NCI-H446 treated with DMSO at 0.1 percent for 48 hours (cell line): ENCODE data around the gene FBXO4.
"Not testable (repeated sequence)": the region's sequence is repeated elsewhere in the genome, so short reads cannot be mapped to it uniquely, and the experiment has no call there.

Experiments used
- DNase-seq: peaks from one replicate; lab custom pipeline; 2025; lab: John Stamatoyannopoulos, UW

FBXO4 gene

GRCh38 chr5:41921874-41922273, 3.2 kb upstream of the FBXO4 start:
- no peak for DNase-seq

DNA sequence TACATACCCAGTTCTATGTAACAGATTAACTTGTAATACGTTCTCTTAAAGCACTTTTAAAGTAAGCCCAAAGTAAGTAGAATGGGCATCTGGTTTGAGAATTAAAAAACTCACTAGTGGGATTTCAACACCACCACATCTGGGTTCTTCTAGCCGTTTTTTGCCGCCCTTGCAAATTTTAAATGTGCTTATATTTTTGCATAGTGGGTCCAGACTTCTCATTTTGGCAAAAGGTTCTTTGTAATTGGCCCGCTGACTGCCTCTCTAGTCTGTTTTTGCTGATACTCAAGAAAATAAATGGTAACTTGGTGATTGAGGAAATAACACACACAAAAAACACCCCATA, 582 bp upstream of the FBXO4 start:
- DNase-seq, result no peak

GRCh38 chr5:41925555-41925951, 472 bp downstream of the FBXO4 start:
- DNase-seq, result peak; percentile 23

DNA sequence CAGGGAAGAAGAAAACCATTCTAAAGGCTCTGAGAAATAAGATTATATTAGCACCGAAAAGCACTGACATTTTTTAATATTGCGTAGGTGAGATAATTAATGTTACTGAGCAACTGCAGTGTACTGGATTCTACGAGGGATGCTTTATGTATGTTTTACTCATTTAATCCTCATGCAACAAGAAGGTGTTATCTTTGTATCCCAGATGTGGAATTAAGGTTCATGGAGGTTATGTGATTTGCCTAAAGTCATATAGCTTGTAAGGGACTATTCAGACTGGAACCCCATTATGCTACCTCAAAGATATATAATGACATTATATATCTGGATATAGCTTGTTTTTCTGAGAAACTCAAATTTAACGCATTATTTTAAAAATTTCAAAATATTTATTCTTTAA, 2.5 kb downstream of the FBXO4 start:
- no peak for DNase-seq

DNA sequence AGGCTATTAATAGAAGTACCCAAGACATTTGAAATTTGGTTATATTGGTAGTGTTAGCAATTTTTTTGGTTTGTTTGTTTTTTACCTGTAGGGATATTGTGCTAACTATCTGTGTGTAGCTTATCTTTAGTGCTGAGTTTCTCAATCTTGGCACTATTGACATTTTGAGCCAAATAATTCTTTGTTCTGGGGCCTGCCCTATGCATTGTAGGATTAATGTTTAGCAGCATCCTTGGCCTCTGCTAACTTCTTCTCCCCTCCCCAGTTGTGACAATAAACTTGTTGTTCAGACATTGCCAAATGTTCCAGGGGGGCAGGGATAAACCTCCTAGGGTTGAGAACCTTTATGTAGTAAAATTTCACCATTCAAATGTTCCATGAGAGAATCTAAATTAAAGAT, 4.0 kb downstream of the FBXO4 start:
- DNase-seq, result no peak

DNA sequence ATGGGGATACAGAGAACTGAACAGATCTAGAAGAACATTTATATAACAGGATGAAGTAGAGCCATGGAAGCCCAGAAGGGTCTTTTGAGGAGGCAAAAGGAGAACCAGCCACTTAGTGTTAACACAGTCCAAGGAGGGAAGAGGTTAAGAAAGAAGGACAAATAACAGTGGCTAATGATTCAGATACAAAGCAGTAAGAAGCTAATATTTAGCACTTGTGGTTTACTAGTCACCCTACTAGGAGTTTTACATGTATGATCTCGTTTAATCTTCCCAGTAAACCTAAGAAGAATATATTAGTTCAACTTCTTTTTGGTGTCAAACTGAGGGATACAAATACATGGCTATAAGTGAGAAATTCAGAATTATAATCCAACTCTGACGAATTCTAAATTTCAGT, 7.7 kb downstream of the FBXO4 start:
- DNase-seq, result no peak

GRCh38 chr5:41935544-41935943, 10.5 kb downstream of the FBXO4 start:
- no peak for DNase-seq

GRCh38 chr5:41940641-41941040, 15.6 kb downstream of the FBXO4 start:
- DNase-seq, result no peak

DNA sequence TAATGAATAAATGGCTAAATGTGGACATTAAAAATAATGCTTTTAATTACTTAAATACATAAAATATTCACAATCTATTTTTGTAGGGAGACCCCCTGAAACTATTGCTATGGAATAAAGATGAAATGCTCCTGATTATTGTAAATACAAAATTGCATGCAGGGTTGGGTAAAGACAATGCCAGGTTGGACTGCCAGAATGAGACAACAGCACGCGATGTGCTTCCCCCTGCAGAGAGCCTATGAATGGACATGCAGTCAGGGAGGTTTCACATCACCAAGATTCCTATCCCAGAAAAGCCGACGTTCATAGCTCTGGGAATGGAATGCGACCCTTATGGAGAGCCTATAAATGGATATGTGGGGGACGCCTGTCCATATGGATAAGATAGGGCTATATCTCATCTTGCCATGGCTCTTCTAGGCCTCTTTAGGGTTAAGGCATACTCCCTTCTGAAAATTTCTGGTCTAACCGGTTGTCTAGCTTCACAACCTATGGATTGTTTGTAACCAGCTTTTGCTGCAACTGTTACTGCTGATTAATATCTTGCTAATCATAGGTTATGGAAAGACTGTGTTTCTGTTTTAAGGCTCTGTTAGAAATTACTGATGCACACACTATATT, 20.4 kb downstream of the FBXO4 start:
- DNase-seq, result not testable (repeated sequence)

DNA sequence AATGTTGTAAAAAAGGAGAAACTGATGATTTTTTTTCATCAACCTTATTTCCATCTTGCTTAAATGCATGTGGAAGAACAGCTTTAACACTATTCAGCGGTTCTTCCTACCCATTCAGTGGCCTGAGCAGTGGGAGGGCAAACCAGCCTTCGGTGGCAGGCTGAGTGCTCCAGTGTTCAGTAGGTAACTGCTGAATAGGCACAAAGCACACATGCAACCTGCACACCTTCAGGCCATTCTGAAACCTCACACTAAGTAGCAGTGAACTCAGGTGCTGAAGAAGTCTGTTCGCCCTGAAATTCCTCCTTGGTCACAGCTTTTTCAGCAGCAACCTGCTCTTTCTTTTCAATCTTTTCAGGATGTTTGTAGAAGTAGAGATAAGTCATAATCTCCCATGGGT, 26.1 kb downstream of the FBXO4 start:
- DNase-seq, result no peak

- no peak for DNase-seq
These were observed 29.2 kb downstream of the FBXO4 start for GRCh38 chr5:41954286-41954685.

- DNase-seq, result no peak
These were observed 30.4 kb downstream of the FBXO4 start for GRCh38 chr5:41955432-41956024.

- DNase-seq, result no peak
These were observed 31.9 kb downstream of the FBXO4 start for GRCh38 chr5:41956943-41957342.

- DNase-seq, result no peak
These were observed 35.4 kb downstream of the FBXO4 start for GRCh38 chr5:41960481-41960880.

DNA sequence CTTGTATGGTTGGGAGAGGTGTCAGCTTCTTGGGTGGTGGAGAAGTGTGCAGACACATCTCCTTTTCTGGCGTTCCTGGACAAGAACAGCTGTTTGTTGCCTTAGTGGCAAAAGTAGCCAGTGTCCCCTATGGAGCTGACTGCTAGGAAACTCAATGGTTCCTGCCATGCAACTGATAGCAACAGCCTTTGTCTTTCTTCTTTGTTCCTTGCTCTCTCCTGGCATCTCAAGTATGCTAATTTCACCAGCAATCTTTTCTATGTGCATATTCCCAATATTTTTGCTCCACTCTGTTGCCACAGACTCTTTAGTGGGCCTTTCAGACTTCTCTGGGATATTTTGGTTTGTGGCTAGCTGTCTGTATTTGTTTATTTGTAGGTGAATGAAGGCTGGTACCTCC, 36.7 kb downstream of the FBXO4 start:
- DNase-seq, result no peak

DNA sequence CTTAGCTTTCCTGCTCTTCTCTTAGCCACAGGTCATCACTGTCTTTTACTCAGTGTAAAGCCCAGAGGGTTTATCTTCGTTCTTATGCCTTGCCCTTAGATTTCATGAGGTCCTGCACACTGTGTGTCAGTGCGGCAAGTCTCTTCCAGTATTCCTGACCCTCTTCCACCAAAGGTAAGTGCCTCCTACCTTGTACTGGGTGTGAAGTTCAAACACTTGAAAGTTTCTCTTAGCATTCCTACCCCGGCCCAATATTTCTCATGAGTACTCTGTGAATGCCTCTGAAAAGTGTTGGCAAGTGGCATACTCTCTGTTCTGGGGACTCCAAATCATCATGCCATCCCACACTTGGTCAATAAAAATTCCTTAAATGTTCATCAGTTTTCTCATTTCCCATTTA, 37.4 kb downstream of the FBXO4 start:
- DNase-seq, result no peak

DNA sequence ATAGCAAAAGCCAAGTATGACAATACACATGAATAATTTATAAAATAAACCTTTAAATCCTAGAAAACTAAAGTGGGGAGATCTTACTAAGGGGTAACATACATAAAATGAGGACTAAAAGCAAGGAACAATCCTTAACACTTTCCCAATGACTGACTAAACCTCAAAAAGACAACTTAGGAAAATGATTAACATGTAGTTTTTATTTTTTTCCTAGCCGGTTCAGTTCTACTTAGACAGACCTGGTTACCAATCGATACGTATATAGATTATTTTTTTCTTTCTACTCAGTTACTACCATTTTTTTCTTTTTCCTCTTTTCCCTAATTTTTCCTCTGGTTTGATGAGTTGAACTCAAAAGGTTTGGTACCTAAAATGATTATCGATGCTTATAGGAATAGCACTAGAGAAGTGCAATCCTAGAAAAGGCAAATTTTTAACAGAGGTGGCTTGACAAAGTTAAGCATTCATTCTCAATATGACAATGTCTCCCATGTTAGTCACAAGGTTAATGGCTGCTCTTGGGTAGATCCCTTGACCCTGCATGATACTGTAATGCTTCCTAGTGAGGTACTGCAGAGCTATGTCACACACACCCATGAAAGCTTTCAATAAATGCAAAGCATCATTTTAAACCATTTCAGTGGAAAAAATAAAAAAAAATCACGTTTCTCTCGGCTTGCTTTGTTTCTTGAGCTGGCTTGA, 41.5 kb downstream of the FBXO4 start:
- DNase-seq, result no peak

- no peak for DNase-seq
These were observed 42.3 kb downstream of the FBXO4 start for GRCh38 chr5:41967401-41967800.

GRCh38 chr5:41968153-41968723, 43.2 kb downstream of the FBXO4 start:
- no peak for DNase-seq

- no peak for DNase-seq
These were observed 48.0 kb downstream of the FBXO4 start for GRCh38 chr5:41973087-41973486.

GRCh38 chr5:41973887-41974286, 48.8 kb downstream of the FBXO4 start:
- DNase-seq, result no peak

DNA sequence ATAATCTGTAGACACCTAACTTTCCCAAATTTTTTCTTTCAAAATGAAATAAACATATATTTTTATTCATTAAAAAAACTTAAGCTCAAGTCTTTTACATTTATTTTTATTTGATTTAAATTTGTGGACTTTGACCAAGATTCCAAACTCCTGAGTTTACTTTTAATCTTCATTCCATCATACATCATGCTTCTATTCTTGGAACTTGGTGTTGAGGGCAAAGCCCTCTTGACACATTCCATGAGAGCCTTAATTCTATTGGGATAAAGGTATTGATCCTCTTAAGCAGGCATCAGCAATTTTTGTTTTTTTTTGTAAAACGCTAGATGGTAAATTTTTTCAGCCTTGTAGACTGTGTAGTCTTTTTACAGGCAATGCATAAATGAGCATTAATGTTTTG, 53.6 kb downstream of the FBXO4 start:
- DNase-seq, result no peak

DNA sequence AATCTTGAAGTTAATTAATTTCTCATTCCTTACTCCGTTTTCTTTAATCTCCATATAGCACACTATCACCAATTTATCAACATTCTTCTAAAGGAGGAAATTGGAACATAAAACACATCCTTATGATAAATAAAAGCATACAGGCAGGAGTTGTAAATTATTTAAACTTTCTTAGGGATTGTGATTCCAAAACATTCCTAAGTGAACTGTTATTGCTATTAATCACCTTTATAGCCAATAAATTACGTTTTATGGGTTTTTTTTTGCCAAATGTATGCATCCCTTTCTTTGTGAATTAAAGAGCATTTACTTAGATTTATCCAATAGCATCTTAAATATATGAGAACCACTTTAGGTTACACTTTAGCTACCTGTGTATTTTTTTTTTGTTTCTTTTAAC, 55.3 kb downstream of the FBXO4 start:
- DNase-seq, result no peak
